GM21515 (cell line): ENCODE results near the gene CDK4.
"Not testable (repeated sequence)": the region's sequence is repeated elsewhere in the genome, so short reads cannot be mapped to it uniquely, and the experiment has no call there.

Experiments used
- ATAC-seq: cut with Tn5 transposase; IDR thresholded peaks from one replicate; pipeline ENCODE4 v1.9.1; 2021; ENCODE audit not compliant: unreplicated experiment

CDK4 gene

DNA sequence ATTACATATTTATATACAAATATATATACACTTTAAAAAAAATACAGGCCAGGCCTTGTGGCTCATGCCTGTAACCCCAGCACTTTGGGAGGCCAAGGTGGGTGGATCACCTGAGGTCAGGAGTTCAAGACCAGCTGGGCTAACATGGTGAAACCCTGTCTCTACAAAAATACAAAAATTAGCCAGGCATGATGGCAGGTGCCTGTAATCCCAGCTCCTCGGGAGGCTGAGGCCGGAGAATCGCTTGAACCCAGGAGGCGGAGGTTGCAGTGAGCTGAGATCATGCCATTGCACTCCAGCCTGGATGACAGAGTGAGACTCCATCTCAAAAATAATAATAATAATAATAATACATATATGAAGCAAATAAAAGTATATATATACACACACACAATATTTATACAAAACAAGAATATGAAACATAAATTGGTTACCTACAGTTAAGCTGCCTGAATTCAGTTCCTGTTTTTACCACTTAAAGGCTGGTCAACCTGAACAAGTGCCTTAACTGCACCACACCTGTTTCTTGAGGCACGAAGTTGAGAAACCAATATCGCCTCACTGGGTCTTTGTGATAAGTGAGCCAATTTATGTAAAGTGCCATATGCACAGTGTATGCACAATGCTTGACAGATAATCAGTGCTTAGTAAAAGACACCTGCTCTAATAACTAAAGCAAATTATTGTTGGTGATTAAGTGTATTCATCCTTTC lies 36.9 kb downstream of the CDK4 start:
- not testable (repeated sequence) for ATAC-seq

DNA sequence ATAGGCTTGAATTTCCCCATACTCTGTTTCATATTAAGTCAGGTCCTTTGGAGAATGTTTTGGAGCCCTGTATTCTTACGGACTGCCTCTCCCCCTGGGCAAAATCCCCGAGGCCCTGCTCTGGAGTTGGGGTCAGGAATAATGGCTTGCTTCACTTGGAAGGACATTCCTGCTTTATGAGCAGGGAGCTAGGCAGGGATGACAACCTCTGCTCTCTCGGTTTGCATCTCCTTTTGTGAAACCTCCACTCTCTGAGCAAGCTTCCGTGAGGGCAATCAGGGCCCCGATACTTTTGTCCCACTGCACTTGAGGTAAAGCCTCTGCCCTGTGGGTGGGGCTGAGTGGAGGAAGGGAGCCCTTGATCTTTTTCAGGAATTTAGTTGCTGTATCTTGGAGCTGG lies 38.9 kb downstream of the CDK4 start:
- no peak for ATAC-seq

DNA sequence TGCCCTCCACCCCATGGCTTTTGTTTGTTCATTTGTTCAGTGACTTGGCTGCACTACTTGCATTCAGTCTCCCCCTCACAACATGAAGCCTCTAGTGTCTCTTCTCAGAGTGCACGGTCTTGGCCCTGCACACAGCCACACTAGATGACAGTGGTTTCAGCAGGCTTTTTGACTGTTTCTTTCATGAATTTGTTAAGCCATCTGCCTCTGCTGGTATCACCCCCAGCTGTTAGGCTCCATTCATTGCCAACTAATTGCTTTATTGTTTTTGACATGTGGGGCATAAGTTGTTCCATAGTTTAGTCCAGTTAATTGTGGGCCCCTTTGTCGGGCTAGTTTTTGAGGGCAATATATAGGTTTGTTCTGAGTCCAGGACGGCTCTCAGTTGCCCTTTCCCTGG lies 39.4 kb downstream of the CDK4 start:
- ATAC-seq, result no peak

DNA sequence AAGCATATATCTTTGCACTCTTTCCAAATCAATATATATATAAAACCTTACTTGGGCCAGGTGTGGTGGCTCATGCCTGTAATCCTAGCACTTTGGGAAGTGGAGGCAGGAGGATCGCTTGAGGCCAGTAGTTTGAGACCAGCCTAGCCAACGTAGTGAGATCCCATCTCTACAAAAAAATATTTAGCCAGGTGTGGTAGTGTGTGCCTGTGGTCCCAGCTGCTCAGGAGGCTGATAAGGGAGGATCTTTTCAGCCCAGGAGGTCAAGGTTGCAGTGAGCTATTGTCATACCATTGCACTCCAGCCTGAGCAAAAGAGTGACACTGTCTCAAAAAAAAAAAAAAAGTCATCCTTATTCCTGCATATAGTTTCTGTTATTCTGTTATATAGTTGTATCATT lies 43.8 kb downstream of the CDK4 start:
- ATAC-seq, result no peak

DNA sequence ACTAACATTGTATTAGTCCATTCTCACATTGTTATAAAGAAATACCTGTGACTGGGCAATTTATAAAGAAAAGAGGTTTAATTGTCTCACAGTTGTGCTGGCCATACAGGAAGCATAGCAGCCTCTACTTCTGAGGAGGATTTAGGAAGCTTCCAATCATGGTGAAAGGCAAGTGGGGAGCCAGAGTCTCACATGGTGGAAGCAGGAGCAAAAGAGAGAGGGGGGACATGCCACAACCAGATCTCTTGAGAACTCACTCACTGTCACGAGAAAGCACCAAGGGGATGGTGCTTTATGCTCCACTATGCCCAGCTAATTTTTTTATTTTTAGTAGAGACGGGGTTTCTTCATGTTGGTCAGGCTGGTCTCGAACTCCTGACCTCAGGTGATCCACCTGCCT lies 44.9 kb downstream of the CDK4 start:
- ATAC-seq, result no peak

DNA sequence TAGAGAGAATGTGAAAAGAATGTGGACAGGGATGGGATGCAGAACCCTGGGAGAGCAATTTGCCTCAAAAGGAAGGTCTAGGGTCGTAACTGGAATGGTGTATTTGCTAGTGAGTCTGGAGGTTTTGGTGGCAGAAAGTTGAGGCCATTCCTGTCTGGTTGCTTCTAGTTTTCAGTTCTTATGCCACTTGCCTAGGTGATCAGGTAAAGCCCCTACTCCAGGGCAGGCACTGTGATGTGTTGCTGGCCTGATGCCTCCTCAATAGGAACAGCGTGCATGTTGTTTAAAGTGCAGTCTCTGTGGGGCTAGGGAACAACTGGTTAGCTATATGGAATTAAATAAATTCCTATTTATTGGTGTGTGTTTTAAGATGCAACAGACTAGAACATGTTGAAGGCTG lies 51.8 kb downstream of the CDK4 start:
- ATAC-seq, result no peak

DNA sequence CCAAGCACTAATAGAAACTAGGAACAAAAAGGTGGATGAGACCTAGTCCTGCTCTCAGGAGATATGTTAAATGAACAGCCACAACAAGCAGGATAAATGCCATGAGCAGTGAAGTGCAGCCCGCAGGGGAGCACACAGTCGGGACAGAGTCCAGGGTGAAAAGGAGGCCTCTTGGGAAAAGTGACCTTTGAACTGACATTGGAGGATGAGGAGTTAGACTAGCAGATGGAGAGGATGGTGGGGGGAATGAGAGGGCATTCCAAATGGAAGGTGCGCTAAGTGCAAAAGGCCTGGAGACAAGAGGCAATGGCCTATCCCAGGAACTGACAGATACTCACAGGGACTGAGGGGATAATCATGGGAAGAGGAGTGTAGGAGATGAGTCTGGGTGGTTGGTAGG lies 53.7 kb downstream of the CDK4 start:
- ATAC-seq, result no peak
